Cardiac muscle cell (in vitro differentiated cells and primary cell): ENCODE results near the gene FAF2. TPM values are rescaled to one million over a fixed set of nuclear protein-coding genes. Genes with fewer than 3 reads are reported as not detected.
A peak's percentile ranks its signal among the peaks of the same experiment; 100 is the strongest.

Experiments used
- DNase-seq, 2 donors: peaks; one replicate each; pipeline versions ENCODE4 v3.0.0 to v3.0.0-alpha.2; 2010 to 2017; ENCODE audit warnings: low read depth in 1 of 2, low spot score in 1 of 2
- H3K27ac ChIP-seq: fragments of 200-600 bp; sonication (generic); 2 replicates; pipeline ENCODE4 v1.5.1; 2016
- H3K27me3 ChIP-seq: fragments of 200-600 bp; sonication (generic); 2 replicates; pipeline ENCODE4 v1.6.0; 2016; ENCODE audit warnings: control low read depth
- H3K36me3 ChIP-seq: fragments of 200-600 bp; sonication (generic); 2 replicates; pipeline ENCODE4 v1.5.1; 2016; ENCODE audit warnings: control low read depth
- H3K4me1 ChIP-seq: fragments of 200-600 bp; sonication (generic); 2 replicates; pipeline ENCODE4 v1.8.1; 2017; ENCODE audit warnings: low read depth, mild to moderate bottlenecking, mixed run types
- H3K4me3 ChIP-seq: fragments of 200-600 bp; sonication (generic); 2 replicates; pipeline ENCODE4 v1.5.1; 2016; ENCODE audit warnings: mild to moderate bottlenecking
- H3K9me3 ChIP-seq: fragments of 200-600 bp; sonication (generic); 2 replicates; pipeline ENCODE4 v1.5.1; 2017; ENCODE audit warnings: low read depth, mild to moderate bottlenecking, control low read depth
- CTCF ChIP-seq: IDR thresholded peaks from 2 replicates; pipeline ENCODE4 v1.5.1; 2012; ENCODE audit warnings: low read depth, mild to moderate bottlenecking, low read length
- polyA plus RNA-seq: library from polyadenylated mRNA; unstranded; fragments of >200 nt; fragmentation: Nextera tagmentation; extraction: Ambion mirVana; gene quantifications from 2 replicates; pipeline ENCODE4 v1.2.1, GENCODE V29; 2016
- total RNA-seq: library from RNA; depleted of rRNA; stranded (reverse); fragments of >200 nt; gene quantifications from 2 replicates; pipeline ENCODE4 v1.2.3, GENCODE V29; 2016

Gene FAF2
- total and polyA plus RNA-seq, 2 experiments from 2014 or later = 26.1 to 29.0 TPM

GRCh38 chr5:176491101-176491502 lies 42.9 kb downstream of the FAF2 start:
- no peak for TF ChIP-seq CTCF
- Histone ChIP-seq H3K9me3 (no peaks in the 10 kb centered on the region), H3K4me3 (no peak overlapping the region), H3K27ac (no peak overlapping the region), H3K36me3 (peaks cover 67% of the 10 kb centered on the region), H3K4me1 (no peaks in the 10 kb centered on the region), H3K27me3 (no peaks in the 10 kb centered on the region)
- no peak for DNase-seq

- Histone ChIP-seq H3K4me1 (no peaks in the 10 kb centered on the region), H3K36me3 (peaks cover 67% of the 10 kb centered on the region), H3K27ac (no peak overlapping the region)
Measured at GRCh38 chr5:176491901-176492300, 43.7 kb downstream of the FAF2 start.

GRCh38 chr5:176492431-176492830 lies 44.2 kb downstream of the FAF2 start:
- no peak for TF ChIP-seq CTCF
- H3K36me3 ChIP-seq = peaks cover 67% of the 10 kb centered on the region
- H3K4me1 ChIP-seq = no peaks in the 10 kb centered on the region
- peak in 1 of 2 donors; percentile 9 for DNase-seq
- H3K9me3 ChIP-seq = no peaks in the 10 kb centered on the region
- no peak overlapping the region for H3K4me3 ChIP-seq
- H3K27me3 ChIP-seq = no peaks in the 10 kb centered on the region
- no peak overlapping the region for H3K27ac ChIP-seq

More at GRCh38 chr5:176491901-176492300, 43.7 kb downstream of the FAF2 start:
- no peaks in the 10 kb centered on the region for H3K27me3 ChIP-seq
- no peak for DNase-seq
- no peaks in the 10 kb centered on the region for H3K9me3 ChIP-seq
- TF ChIP-seq CTCF = no peak
- no peak overlapping the region for H3K4me3 ChIP-seq

- TF ChIP-seq CTCF = no peak
- H3K4me1 ChIP-seq = no peaks in the 10 kb centered on the region
- DNase-seq = no peak
- H3K9me3 ChIP-seq = no peaks in the 10 kb centered on the region
- no peak overlapping the region for H3K4me3 ChIP-seq
- no peaks in the 10 kb centered on the region for H3K27me3 ChIP-seq
- H3K27ac ChIP-seq = no peak overlapping the region
- peaks cover 84% of the 10 kb centered on the region for H3K36me3 ChIP-seq
Measured at GRCh38 chr5:176497852-176498251, 49.7 kb downstream of the FAF2 start.

GRCh38 chr5:176499273-176499672 lies 51.1 kb downstream of the FAF2 start:
- Histone ChIP-seq H3K4me1 (no peaks in the 10 kb centered on the region), H3K9me3 (no peaks in the 10 kb centered on the region), H3K4me3 (no peak overlapping the region), H3K36me3 (peaks cover 76% of the 10 kb centered on the region), H3K27ac (no peak overlapping the region), H3K27me3 (no peaks in the 10 kb centered on the region)
- no peak for TF ChIP-seq CTCF
- no peak for DNase-seq

GRCh38 chr5:176500511-176500910 lies 52.3 kb downstream of the FAF2 start:
- no peak for DNase-seq
- no peaks in the 10 kb centered on the region for H3K27me3 ChIP-seq
- H3K4me3 ChIP-seq = no peak overlapping the region
- TF ChIP-seq CTCF = no peak
- H3K9me3 ChIP-seq = no peaks in the 10 kb centered on the region
- H3K27ac ChIP-seq = no peak overlapping the region
- no peaks in the 10 kb centered on the region for H3K4me1 ChIP-seq
- peaks cover 69% of the 10 kb centered on the region for H3K36me3 ChIP-seq
